GM13977 (cell line): ENCODE data around the gene HACE1.
"Not testable (repeated sequence)": the region's sequence is repeated elsewhere in the genome, so short reads cannot be mapped to it uniquely, and the experiment has no call there.

ENCODE experiments used
- DNase-seq: peaks from one replicate; pipeline ENCODE4 v3.0.0; 2012; ENCODE audit warnings: low spot score
- CTCF ChIP-seq: IDR thresholded peaks from 2 replicates; pipeline ENCODE4 v1.5.1; 2012; ENCODE audit warnings: mild to moderate bottlenecking, control low read depth; ENCODE audit not compliant: insufficient read depth; ENCODE audit errors: extremely low read depth, missing control alignments
- in situ Hi-C: fragments of 300-500 bp; cut with MboI; formaldehyde crosslinking; loops from one replicate; pipeline ENCODE4 v1.12.0; 2022; ENCODE audit warnings: low sequenced_read_pairs, low pct_unique_long_range_greater_than_20kb, mixed read lengths, inconsistent platforms; ENCODE audit not compliant: unreplicated experiment

Gene HACE1

GRCh38 chr6:104828478-104828877 lies 31.2 kb downstream of the HACE1 start:
- in situ Hi-C loops: no loop called here
- no peak for DNase-seq

GRCh38 chr6:104820820-104821219 lies 38.9 kb downstream of the HACE1 start:
- in situ Hi-C loops, DNase-seq: not testable (repeated sequence)

More at GRCh38 chr6:104828478-104828877, 31.2 kb downstream of the HACE1 start:
- no peak for TF ChIP-seq CTCF

- no peak for TF ChIP-seq CTCF
- no peak for DNase-seq
- in situ Hi-C loops: no loop called here
Observed at GRCh38 chr6:104816125-104816524, 43.6 kb downstream of the HACE1 start.

GRCh38 chr6:104814743-104815142 lies 45.0 kb downstream of the HACE1 start:
- no peak for DNase-seq
- in situ Hi-C loops: no loop called here
- no peak for TF ChIP-seq CTCF

- in situ Hi-C loops: no loop called here
- TF ChIP-seq CTCF: no peak
- no peak for DNase-seq
Observed at GRCh38 chr6:104813552-104813951, 46.2 kb downstream of the HACE1 start.

- TF ChIP-seq CTCF: no peak
- in situ Hi-C loops: no loop called here
- DNase-seq: no peak
Observed at GRCh38 chr6:104809116-104809515, 50.6 kb downstream of the HACE1 start.

GRCh38 chr6:104805335-104805734 lies 54.4 kb downstream of the HACE1 start:
- DNase-seq, in situ Hi-C loops: not testable (repeated sequence)

- in situ Hi-C loops: loop anchor here (25.0 kb wide), 1 partner anchor 288 kb away; no protein-coding TSS in a partner anchor
- TF ChIP-seq CTCF: no peak
- no peak for DNase-seq
Observed at GRCh38 chr6:104799134-104799657, 60.5 kb downstream of the HACE1 start.
